Kidney (tissue), 14 donors: ENCODE data around the gene CDC40. TPM values are rescaled to one million over a fixed set of nuclear protein-coding genes. Genes with fewer than 3 reads are reported as not detected.
A peak's percentile ranks its signal among the peaks of the same experiment; 100 is the strongest.

Source experiments
- DNase-seq, 5 donors: peaks; one replicate each; pipeline ENCODE4 v3.0.0-alpha.2; 2013 to 2020
- FAIRE-seq: peaks from 2 replicates; lab custom pipeline; 2012; peaks lifted over from hg19 to GRCh38; lab: Jason Lieb, UNC
- H3K27ac ChIP-seq, 2 donors: one replicate each; pipeline ENCODE4 v1.7.0; 2013; ENCODE audit warnings: low read depth in 2 of 2, low read length in 2 of 2, inconsistent platforms in 1 of 2
- H3K27me3 ChIP-seq: one replicate; pipeline ENCODE4 v1.7.1; 2013; ENCODE audit warnings: low read length, inconsistent platforms; ENCODE audit not compliant: control insufficient read depth, insufficient read depth
- H3K36me3 ChIP-seq, 3 donors: one replicate each; pipeline versions ENCODE4 v1.7.0 to v1.7.1; 2013; ENCODE audit warnings: low read length in 3 of 3, control low read depth in 1 of 3, inconsistent platforms in 1 of 3; ENCODE audit not compliant: insufficient read depth in 3 of 3, control insufficient read depth in 2 of 3
- H3K4me1 ChIP-seq, 3 donors: one replicate each; pipeline versions ENCODE4 v1.7.0 to v1.7.1; 2013; ENCODE audit warnings: low read length in 3 of 3, inconsistent platforms in 1 of 3, low read depth in 1 of 3; ENCODE audit not compliant: control insufficient read depth in 2 of 3, insufficient read depth in 2 of 3
- H3K4me3 ChIP-seq, 3 donors: one replicate each; pipeline versions ENCODE4 v1.7.0 to v1.8.1; 2013; ENCODE audit warnings: low read length in 3 of 3, control low read depth in 1 of 3, inconsistent platforms in 1 of 3
- H3K9ac ChIP-seq, 3 donors: one replicate each; pipeline versions ENCODE4 v1.7.0 to v1.7.1; 2013; ENCODE audit warnings: low read length in 3 of 3, control low read depth in 1 of 3, inconsistent platforms in 1 of 3
- H3K9me3 ChIP-seq, 3 donors: one replicate each; pipeline versions ENCODE4 v1.7.0 to v1.7.1; 2013; ENCODE audit warnings: low read length in 3 of 3, control low read depth in 1 of 3, inconsistent platforms in 1 of 3; ENCODE audit not compliant: control insufficient read depth in 2 of 3, insufficient read depth in 1 of 3
- CTCF ChIP-seq: IDR thresholded peaks from 3 replicates; pipeline ENCODE4 v1.5.1; 2012; ENCODE audit warnings: mild to moderate bottlenecking, moderate library complexity, borderline replicate concordance; ENCODE audit not compliant: insufficient read depth; ENCODE audit errors: extremely low read depth
- intact Hi-C: fragments of 100-400 bp; cut with DNase I; formaldehyde crosslinking; loops from one replicate; pipeline ENCODE4 v1.11.1; 2022
- polyA plus RNA-seq: library from polyadenylated mRNA; stranded (reverse); fragments of 350-450 nt; fragmentation: Illumina TruSeq; extraction: RNeasy Lipid Tissue Mini Kit (QIAGEN cat#74804); gene quantifications from one replicate; pipeline ENCODE4 v1.2.3, GENCODE V29; 2014; ENCODE audit warnings: low read depth, low replicate concordance; ENCODE audit not compliant: insufficient read depth
- total RNA-seq: library from RNA; stranded (reverse); fragmentation: NEBNext Ultra II Directional; extraction: Animal tissue kit (Norgen Biotek cat#: 25700); gene quantifications from one replicate; pipeline ENCODE4 v1.2.1, GENCODE V29; 2021
- donor health status: control.
- donor health status: control.
- donor health status: control.
- donor health status: control.
- donor health status: control.
- donor health status: DM: yes; HTN: yes; CAD: no.
- donor health status: Normal renal cell carcinoma (clear cell type).

The CDC40 gene
- total and polyA plus RNA-seq, 2 donors from 2014 or later: 10.9 to 24.6 TPM

- intact Hi-C loops: no loop called here
- no peak overlapping the region for H3K9ac ChIP-seq
- TF ChIP-seq CTCF: no peak
- no peak overlapping the region for H3K4me3 ChIP-seq
- H3K36me3 ChIP-seq: no peaks in the 10 kb centered on the region
- FAIRE-seq (no peak), DNase-seq (peak in 1 of 5 donors; percentile 6)
- no peaks in the 10 kb centered on the region for H3K9me3 ChIP-seq
- no peaks in the 10 kb centered on the region for H3K27me3 ChIP-seq
- H3K27ac ChIP-seq: no peak overlapping the region
- H3K4me1 ChIP-seq: no peaks in the 10 kb centered on the region
These were observed 70.6 kb downstream of the CDC40 start for GRCh38 chr6:110250838-110251237.

- no peak for TF ChIP-seq CTCF
- Histone ChIP-seq H3K4me3 (no peak overlapping the region), H3K9me3 (no peaks in the 10 kb centered on the region), H3K9ac (no peak overlapping the region), H3K27ac (no peak overlapping the region), H3K4me1 (no peaks in the 10 kb centered on the region), H3K27me3 (no peaks in the 10 kb centered on the region), H3K36me3 (no peaks in the 10 kb centered on the region)
- FAIRE-seq (no peak), DNase-seq (peak; percentile 30 to 61 (median 56))
- intact Hi-C loops: no loop called here
These were observed 75.1 kb downstream of the CDC40 start for GRCh38 chr6:110255211-110255750.

GRCh38 chr6:110256366-110256765 lies 76.1 kb downstream of the CDC40 start:
- FAIRE-seq: no peak
- Histone ChIP-seq H3K4me1 (no peaks in the 10 kb centered on the region), H3K4me3 (no peak overlapping the region), H3K27ac (no peak overlapping the region), H3K9ac (no peak overlapping the region), H3K27me3 (no peaks in the 10 kb centered on the region), H3K36me3 (no peaks in the 10 kb centered on the region), H3K9me3 (no peaks in the 10 kb centered on the region)
- no peak for TF ChIP-seq CTCF
- intact Hi-C loops: no loop called here
- no peak for DNase-seq

- intact Hi-C loops: no loop called here
- Histone ChIP-seq H3K4me3 (no peak overlapping the region), H3K27ac (no peak overlapping the region), H3K36me3 (no peaks in the 10 kb centered on the region), H3K9ac (no peak overlapping the region), H3K4me1 (no peaks in the 10 kb centered on the region), H3K9me3 (no peaks in the 10 kb centered on the region), H3K27me3 (no peaks in the 10 kb centered on the region)
- no peak for DNase-seq
- no peak for FAIRE-seq
- no peak for TF ChIP-seq CTCF
These were observed 85.0 kb downstream of the CDC40 start for GRCh38 chr6:110265273-110265672.
